ENCODE measurements around the gene MVB12B. TPM values are rescaled to one million over a fixed set of nuclear protein-coding genes. Genes with fewer than 3 reads are reported as not detected.

The MVB12B gene
- total and polyA plus RNA-seq, 2 of the 4 experiments (the other 2 are of a cell fraction), result 2.0 to 4.0 TPM

DNA sequence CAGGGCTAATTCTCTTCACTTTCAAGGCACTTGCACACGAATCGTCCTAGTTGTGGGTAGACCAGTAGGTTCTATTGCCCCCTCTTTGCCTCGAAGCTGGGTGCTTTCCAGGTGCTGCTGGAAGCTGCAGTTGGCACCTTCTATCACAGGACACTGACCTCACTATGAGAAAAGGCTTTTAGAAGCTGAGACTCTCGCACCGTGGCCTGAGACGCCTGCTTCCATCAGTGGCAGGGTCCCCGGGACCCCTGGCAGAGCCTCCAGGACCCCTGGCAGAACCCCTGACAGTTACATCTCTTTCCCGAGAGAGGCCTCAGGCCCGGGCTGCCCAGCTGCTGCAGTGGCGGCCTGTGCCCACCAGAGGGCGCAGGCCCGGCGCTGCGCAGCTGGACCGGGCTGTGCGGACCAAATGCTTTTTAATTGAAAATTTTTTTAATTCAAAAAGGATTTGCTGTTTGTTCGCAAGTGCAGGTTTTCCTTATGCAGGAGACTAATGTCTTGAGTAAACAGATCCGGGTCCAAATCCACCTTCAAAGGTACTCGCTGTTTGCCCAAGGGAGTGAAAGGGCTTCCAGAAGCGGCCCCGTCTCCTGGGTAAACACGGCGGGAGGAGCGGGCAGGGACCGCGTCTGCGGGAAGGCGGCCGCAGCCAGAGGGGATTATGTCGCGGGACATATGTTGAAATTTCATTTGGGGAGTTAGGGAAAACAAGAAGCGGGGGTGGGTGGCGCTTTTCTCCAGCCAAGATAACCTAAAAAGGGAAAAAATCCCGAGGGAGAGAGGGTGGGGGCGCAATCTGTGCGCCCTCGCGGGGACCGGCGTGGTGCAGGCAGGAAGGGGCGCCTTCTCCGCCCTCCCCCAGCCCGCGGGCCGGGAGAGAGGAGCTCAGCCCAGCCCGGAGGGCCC, 172.6 kb downstream of the MVB12B start:
- no peak overlapping the region for H2BK120ac ChIP-seq (ENCODE audit: low read depth, low read length)
- no peaks in the 10 kb centered on the region for H3K79me1 ChIP-seq (ENCODE audit: low read depth in 1 of 2, low read length in 2 of 2)
- H2AK5ac ChIP-seq (ENCODE audit: low read depth, low read length), result no peak overlapping the region
- H4K91ac ChIP-seq (ENCODE audit: insufficient read depth, low read depth, low read length), result no peak overlapping the region
- no peak overlapping the region; the same call in 1 of the 2 replicates for H3K27ac ChIP-seq (ENCODE audit: insufficient read depth, low read length)
- WGBS, 2 experiments (ENCODE audit: extremely low coverage in 2 of 2, insufficient read length in 1 of 2), result 2% methylated on average over 13 of the region's 46 CpGs; no CpG with 5 or more reads in 1 of the 2 experiments
- peaks cover 4% of the 10 kb centered on the region; the same call in 1 of the 2 replicates for H3K4me1 ChIP-seq (ENCODE audit: control insufficient read depth, insufficient read depth, low read length)
- dilution Hi-C loops (cut with HindIII; ENCODE audit: low sequenced_read_pairs, unreplicated experiment) (no loop called here), in situ Hi-C loops (cut with MboI; ENCODE audit: low sequenced_read_pairs) (loop anchor here (25.0 kb wide), 1 partner anchor 1087 kb away; no protein-coding TSS in a partner anchor), intact Hi-C loops (cut with micrococcal nuclease) (loop anchor here (1.0 to 10.0 kb wide), 3 partner anchors 282 to 1094 kb away; partner anchors contain the start of gene PBX3)
- no peaks in the 10 kb centered on the region; the same call in 1 of the 2 replicates for H3K27me3 ChIP-seq (ENCODE audit: control insufficient read depth, insufficient read depth, low read length)
- H4K20me1 ChIP-seq (ENCODE audit: insufficient read depth, low read length), result peaks cover 7% of the 10 kb centered on the region; the same call in 1 of the 2 replicates
- H2AK9ac ChIP-seq (replicated peaks; ENCODE audit: low read depth, low read length, poor library complexity), result peak overlapping the region; percentile 74
- POLR2A ChIA-PET (ENCODE audit: unreplicated experiment), result no interaction called here
- no peaks in the 10 kb centered on the region for H3K9me3 ChIP-seq (ENCODE audit: control insufficient read depth, insufficient read depth, low read length)
- H3K4me2 ChIP-seq (ENCODE audit: low read depth, low read length), result peak overlapping the region; percentile 99
- peak; percentile 17 for DNase-seq
- peaks cover 4% of the 10 kb centered on the region; the same call in 1 of the 2 replicates for H3K36me3 ChIP-seq (ENCODE audit: control insufficient read depth, insufficient read depth, low read length)
- CTCF ChIA-PET, result interaction anchor here (0.6 to 1.3 kb wide), 7 partner anchors 11 to 291 kb away, joined by 3 to 6 read pairs (median 4); no protein-coding TSS in a partner anchor
- H3K4me3 ChIP-seq (ENCODE audit: insufficient read depth, low read depth, low read length), result peak overlapping the region; percentile 74
- H4K8ac ChIP-seq (ENCODE audit: low read depth in 2 of 2, low read length in 2 of 2), result no peak overlapping the region
- no peak overlapping the region for H3K23ac ChIP-seq (ENCODE audit: low read depth, low read length)
- no peak overlapping the region for H2BK15ac ChIP-seq (ENCODE audit: low read depth, low read length)
- H2BK20ac ChIP-seq (ENCODE audit: low read depth, low read length), result no peak overlapping the region
- H3K14ac ChIP-seq (replicated peaks; ENCODE audit: low read depth, low read length), result no peak overlapping the region
- peak overlapping the region; percentile 53; the same call in 1 of the 2 replicates for H3K9ac ChIP-seq (ENCODE audit: low read depth, low read length)
- no peaks in the 10 kb centered on the region for H3K9me1 ChIP-seq (ENCODE audit: insufficient read depth, low read length)
- no peak overlapping the region for H2BK5ac ChIP-seq (ENCODE audit: low read depth, low read length, poor library complexity, severe bottlenecking)
- H2AFZ ChIP-seq (replicated peaks; ENCODE audit: low read length, poor library complexity), result peak overlapping the region; percentile 85
- no peak overlapping the region for H3K56ac ChIP-seq (ENCODE audit: extremely low read depth, insufficient read depth, low read length)
- ATAC-seq (ENCODE audit: low read depth), result peak; percentile 87
- H4K5ac ChIP-seq (ENCODE audit: low read depth, low read length), result no peak overlapping the region
- H3K18ac ChIP-seq (ENCODE audit: low read depth, low read length), result no peak overlapping the region
- H3K4ac ChIP-seq (ENCODE audit: low read depth, low read length), result no peak overlapping the region
- BruUV-seq (replicated peaks), result no TSS peak
- TF ChIP-seq CEBPB (IDR thresholded peaks at IDR 0.05; ENCODE audit: low read depth, low read length) (no peak), NFE2L2 (IDR thresholded peaks at IDR 0.05; ENCODE audit: low read depth, low read length) (no peak), CHD1 (IDR thresholded peaks at IDR 0.05; ENCODE audit: low read depth, low read length) (no peak), RAD21 (IDR thresholded peaks at IDR 0.05; ENCODE audit: low read length) (peak; percentile 45), RCOR1 (IDR thresholded peaks at IDR 0.05; ENCODE audit: insufficient replicate concordance, low read length) (no peak), FOS (IDR thresholded peaks at IDR 0.05; ENCODE audit: low read depth, low read length) (no peak), BHLHE40 (IDR thresholded peaks at IDR 0.05; ENCODE audit: low read depth, low read length) (no peak), SMC3 (IDR thresholded peaks at IDR 0.05; ENCODE audit: low read depth, low read length) (peak; percentile 53), MAZ (IDR thresholded peaks at IDR 0.05; ENCODE audit: borderline replicate concordance, low read depth, low read length) (no peak), MXI1 (IDR thresholded peaks at IDR 0.05; ENCODE audit: borderline replicate concordance, low read depth, low read length) (no peak)
- TF ChIP-seq, protein P1, sequence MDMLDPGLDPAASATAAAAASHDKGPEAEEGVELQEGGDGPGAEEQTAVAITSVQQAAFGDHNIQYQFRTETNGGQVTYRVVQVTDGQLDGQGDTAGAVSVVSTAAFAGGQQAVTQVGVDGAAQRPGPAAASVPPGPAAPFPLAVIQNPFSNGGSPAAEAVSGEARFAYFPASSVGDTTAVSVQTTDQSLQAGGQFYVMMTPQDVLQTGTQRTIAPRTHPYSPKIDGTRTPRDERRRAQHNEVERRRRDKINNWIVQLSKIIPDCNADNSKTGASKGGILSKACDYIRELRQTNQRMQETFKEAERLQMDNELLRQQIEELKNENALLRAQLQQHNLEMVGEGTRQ (IDR thresholded peaks at IDR 0.05; ENCODE audit: low read depth, low read length), result no peak
- TF ChIP-seq, protein P2, sequence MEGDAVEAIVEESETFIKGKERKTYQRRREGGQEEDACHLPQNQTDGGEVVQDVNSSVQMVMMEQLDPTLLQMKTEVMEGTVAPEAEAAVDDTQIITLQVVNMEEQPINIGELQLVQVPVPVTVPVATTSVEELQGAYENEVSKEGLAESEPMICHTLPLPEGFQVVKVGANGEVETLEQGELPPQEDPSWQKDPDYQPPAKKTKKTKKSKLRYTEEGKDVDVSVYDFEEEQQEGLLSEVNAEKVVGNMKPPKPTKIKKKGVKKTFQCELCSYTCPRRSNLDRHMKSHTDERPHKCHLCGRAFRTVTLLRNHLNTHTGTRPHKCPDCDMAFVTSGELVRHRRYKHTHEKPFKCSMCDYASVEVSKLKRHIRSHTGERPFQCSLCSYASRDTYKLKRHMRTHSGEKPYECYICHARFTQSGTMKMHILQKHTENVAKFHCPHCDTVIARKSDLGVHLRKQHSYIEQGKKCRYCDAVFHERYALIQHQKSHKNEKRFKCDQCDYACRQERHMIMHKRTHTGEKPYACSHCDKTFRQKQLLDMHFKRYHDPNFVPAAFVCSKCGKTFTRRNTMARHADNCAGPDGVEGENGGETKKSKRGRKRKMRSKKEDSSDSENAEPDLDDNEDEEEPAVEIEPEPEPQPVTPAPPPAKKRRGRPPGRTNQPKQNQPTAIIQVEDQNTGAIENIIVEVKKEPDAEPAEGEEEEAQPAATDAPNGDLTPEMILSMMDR (conservative IDR thresholded peaks at IDR 0.05; ENCODE audit: low read depth, low read length), result peak; percentile 88
